Fibroblast of the aortic adventitia (primary cell): ENCODE results near the gene ZBTB2. TPM values are rescaled to one million over a fixed set of nuclear protein-coding genes. Genes with fewer than 3 reads are reported as not detected.

Experiments used
- DNase-seq: peaks from one replicate; pipeline ENCODE4 v3.0.0-alpha.2; 2010; ENCODE audit warnings: low read depth
- H3K4me3 ChIP-seq: 2 replicates; pipeline ENCODE4 v1.5.1; 2011; ENCODE audit warnings: low read depth, mild to moderate bottlenecking, control low read depth, low read length, moderate library complexity
- total RNA-seq: library from RNA; depleted of rRNA; stranded (reverse); fragments of >200 nt; gene quantifications from 2 replicates; pipeline ENCODE4 v1.2.3, GENCODE V29; 2012; ENCODE audit warnings: low replicate concordance
- TF ChIP-seq, protein P1 (sequence below): IDR thresholded peaks from 2 replicates; pipeline ENCODE4 v1.5.1; 2011; ENCODE audit warnings: mild to moderate bottlenecking, low read length, control low read depth, inconsistent platforms; ENCODE audit not compliant: insufficient read depth

Gene ZBTB2
- total RNA-seq, 1 donor = 14.0 TPM

DNA sequence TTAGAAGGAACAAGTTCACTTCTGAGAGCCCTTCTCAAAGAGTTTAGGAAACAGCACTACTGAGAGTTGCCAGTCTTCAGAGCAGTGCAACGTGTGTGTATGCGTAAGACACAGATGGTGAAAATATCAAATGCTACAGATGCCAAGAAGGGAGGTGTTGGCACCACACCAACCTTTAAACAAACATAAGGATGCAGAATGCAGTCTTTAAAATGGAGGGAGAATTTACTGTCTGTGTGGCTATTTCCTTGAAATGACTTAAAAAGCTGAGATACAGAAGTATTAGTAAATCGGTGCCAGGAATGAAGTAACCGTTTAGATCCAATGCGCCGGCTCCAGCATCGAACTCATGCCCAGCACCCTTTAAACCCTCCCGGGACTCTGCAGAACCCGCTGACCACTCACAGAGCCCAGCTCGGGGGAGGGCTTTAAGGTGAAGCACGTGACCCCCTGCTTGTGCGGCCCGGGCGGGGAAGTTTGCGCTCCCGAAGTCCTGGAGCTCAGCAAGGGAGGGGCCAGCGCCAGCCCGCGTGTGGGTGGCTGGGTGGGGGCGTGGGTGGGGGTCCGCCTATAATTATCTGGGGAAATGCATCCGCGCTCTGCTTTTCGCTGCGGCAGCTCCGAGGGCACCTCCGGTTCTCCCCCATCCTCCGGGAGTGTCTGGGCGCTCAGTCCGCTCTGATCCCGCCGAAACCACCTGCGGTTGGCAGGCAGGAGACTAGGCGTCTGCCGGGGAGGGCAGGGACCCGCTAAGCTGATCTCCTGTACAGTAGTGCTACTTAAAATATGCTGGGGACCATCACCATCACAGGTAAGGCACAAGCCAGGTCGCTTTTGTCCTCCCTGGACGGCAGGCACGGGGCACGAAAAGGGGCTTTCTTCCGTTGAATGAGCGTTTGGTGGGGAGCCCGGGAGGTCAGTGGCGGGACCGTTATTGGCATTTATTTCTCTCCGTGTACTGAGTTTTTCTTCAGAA is 66.0 kb downstream of the ZBTB2 start:
- DNase-seq = peak; percentile 85
- TF ChIP-seq, protein P1, sequence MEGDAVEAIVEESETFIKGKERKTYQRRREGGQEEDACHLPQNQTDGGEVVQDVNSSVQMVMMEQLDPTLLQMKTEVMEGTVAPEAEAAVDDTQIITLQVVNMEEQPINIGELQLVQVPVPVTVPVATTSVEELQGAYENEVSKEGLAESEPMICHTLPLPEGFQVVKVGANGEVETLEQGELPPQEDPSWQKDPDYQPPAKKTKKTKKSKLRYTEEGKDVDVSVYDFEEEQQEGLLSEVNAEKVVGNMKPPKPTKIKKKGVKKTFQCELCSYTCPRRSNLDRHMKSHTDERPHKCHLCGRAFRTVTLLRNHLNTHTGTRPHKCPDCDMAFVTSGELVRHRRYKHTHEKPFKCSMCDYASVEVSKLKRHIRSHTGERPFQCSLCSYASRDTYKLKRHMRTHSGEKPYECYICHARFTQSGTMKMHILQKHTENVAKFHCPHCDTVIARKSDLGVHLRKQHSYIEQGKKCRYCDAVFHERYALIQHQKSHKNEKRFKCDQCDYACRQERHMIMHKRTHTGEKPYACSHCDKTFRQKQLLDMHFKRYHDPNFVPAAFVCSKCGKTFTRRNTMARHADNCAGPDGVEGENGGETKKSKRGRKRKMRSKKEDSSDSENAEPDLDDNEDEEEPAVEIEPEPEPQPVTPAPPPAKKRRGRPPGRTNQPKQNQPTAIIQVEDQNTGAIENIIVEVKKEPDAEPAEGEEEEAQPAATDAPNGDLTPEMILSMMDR = no peak
- H3K4me3 ChIP-seq = peak overlapping the region; percentile 88

DNA sequence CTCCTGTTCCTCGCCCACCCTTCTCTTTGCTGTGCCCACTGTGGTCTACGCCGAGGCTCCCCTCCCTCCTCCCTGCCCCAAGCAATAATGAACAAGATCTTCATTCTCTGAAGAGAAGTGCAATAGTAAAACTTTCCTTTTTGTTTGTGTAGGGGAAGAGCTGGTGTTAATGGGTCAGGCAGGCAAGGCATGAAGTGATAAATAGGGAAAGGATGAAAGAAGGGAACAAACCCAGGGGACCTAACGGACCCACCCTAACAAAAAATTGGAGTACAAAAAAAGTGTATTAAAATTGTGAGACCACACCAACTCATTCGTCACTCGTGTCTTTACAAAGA is 66.9 kb downstream of the ZBTB2 start:
- H3K4me3 ChIP-seq = peak overlapping the region; percentile 41
- TF ChIP-seq, protein P1 = no peak
- DNase-seq = no peak

DNA sequence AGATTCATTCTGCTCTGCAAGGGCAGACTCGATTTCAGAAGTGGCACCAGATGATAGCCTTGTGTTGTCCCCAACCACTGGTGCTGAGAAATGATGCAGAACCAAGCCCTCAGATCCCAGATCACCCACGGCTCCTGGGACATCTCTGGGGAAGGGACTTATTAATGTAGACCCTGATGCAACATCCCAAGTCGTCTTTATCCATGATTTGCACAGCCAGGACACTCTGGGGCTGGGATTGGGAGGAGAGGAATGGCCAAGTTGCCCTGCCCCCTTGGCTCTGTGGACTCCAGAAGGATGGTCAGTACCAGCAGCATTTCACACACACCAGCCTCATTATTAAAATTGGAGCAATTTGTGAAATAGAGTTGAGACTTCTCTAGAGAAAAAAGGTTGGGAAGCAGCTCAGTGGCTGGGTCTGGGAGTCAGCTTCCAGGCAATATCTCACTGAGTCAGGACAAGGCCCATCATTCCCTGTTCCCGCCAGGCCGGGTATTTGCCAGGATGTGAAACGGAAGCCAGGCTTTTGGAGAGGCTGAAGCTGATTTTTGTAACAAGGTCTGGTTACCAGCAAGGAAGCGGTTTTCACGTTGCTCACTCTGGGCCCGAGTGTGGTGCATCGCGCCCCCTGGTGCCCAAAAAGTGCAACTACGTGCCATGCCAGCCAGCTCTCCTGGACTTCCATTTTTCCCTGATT is 67.4 kb downstream of the ZBTB2 start:
- DNase-seq = peak; percentile 95
- TF ChIP-seq, protein P1 = peak; percentile 95
- H3K4me3 ChIP-seq = peak overlapping the region; percentile 41

DNA sequence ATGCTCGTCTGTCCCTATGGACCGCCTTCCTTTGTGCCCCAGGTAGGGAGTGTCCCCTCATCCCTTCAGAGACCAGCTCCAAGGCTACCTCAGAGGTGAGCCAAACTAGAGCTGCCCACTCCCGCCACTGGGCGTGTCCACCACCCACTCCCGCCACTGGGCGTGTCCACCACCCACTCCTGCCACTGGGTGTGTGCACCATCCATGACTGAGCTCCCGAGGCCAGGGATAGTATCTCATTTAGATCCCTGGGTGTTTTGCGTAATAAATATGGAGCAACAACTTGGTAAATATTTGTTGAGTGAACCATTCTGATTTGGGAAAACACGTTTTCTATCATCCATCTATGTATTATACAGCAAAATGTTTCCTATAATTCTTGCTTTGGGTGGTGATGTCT is 68.8 kb downstream of the ZBTB2 start:
- DNase-seq = no peak
- H3K4me3 ChIP-seq = no peak overlapping the region
- TF ChIP-seq, protein P1 = no peak

DNA sequence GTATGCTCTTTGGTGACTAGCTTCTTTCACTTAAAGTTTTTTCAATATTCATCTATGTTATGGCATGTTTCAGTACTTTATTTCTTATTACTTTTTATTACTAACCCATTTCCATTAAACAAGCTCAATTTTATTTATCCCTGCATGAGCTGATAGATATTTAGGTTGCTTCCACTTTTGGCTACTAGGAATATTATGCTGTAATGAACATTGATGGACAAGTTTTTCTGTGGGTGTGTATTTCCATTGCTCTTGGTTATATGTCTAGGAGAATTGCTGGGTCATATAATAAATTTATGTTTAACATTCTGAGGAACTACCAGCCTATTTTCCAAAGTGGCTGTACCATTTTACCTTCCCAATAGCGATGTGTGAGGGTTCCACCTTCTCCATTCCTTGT is 69.9 kb downstream of the ZBTB2 start:
- TF ChIP-seq, protein P1 = no peak
- no peak for DNase-seq
- no peak overlapping the region for H3K4me3 ChIP-seq

DNA sequence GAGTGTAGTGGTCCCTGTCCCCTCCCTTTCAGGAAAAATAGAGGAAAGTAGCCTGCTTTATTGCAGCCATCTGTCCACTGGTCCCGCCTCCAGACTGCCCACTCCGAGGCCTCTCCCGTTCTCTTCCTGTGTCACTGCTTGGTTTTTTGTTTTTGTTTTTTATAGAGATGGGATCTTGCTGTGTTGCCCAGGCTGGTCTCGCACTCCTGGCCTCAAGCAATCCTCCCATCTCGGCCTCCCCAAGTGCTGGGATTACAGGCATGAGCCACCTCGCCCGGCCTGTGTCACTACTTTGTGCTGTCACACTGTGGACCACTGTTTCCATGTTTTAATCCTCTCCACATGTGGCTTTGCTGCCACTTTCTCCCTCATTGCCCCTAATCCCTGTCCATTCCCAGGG is 71.2 kb downstream of the ZBTB2 start:
- TF ChIP-seq, protein P1 = no peak
- no peak for DNase-seq
- H3K4me3 ChIP-seq = no peak overlapping the region
